ENCODE data around the gene RAC3.

Gene RAC3

DNA sequence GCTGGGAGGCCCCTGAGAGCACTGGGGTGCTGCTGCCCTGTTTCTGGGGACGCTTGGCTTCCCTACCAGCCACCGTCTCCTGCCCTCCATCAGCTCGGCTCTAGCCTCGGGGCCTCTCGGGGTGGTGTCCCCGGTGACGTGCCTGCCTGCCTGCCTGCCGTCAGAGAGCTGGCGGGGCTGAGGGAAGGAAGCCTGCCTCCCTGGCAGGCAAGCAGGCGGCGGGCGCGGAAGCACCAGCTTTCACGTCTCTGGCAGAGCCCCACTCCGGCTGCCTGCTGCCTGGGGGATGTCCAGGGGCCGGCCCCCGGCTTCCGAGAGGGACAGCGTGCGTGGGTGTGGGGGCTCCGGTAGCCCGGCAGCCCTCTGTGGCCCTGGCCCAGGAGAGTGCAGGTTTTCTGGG lies 18.1 kb upstream of the RAC3 start:
- DNase-seq, result no peak

DNA sequence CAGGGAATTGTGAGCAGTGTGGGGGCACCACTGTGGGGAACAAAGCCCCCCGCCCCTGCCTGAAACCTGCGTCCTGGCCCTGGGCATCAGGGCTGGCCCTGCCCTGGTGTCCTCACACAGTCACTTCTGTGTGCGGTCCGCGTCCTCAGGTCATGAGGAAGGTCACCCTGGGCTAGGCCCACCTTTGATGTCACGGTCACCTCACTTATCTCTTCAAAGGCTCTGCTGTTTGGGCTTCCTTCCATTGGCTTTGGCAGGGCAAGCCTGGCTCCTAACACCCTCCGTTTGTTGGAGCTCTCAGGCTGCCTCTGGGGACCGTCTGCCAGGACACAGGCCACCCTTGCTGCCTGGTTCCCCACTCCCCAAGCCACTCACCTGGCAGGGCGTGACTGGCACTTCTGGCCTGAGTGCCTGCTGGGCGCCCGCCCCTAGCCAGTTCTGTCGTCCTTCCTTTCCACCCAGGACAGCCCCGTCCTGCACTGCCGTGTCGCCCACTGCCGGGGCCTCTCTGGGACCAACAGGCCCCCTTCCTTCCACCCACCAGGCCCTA lies 17.6 kb upstream of the RAC3 start:
- no peak for DNase-seq

DNA sequence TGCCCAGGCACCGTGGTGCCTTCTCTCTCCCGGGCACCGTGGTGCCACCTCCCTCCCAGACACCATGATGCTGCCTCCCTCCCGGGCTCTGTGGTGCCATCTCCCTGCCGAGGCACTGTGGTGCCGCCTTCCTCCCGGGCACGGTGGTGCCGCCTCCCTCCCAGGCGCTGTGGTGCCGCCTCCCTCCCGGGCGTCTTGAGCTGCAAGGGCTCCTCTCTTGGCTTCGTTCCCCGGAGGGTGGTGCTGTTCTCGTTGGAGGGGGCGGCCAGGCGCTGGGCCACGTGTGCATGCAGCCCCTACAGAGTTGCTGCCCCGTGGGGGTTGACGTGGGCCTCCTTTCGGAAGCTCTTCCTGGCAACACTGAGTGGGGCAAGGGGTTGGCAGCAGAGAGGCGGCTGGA lies 17.0 kb upstream of the RAC3 start:
- no peak for DNase-seq

DNA sequence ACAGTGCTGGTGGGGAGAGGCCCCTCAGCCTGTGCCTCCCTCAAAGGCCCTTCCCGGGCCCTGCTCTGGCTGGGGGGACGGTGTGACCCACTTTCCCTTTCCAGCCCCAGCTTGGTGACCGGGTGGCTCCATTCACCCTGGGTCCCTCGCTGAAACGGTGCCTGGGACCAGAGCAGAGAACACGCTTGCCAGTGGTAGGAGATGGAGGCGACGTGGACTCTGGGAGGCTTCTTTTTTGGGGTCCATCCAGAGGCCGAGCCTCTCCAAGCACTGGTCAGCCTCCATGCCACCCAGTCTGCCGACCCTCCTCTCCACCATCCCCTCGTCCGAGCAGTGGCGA lies 16.5 kb upstream of the RAC3 start:
- DNase-seq, result no peak

DNA sequence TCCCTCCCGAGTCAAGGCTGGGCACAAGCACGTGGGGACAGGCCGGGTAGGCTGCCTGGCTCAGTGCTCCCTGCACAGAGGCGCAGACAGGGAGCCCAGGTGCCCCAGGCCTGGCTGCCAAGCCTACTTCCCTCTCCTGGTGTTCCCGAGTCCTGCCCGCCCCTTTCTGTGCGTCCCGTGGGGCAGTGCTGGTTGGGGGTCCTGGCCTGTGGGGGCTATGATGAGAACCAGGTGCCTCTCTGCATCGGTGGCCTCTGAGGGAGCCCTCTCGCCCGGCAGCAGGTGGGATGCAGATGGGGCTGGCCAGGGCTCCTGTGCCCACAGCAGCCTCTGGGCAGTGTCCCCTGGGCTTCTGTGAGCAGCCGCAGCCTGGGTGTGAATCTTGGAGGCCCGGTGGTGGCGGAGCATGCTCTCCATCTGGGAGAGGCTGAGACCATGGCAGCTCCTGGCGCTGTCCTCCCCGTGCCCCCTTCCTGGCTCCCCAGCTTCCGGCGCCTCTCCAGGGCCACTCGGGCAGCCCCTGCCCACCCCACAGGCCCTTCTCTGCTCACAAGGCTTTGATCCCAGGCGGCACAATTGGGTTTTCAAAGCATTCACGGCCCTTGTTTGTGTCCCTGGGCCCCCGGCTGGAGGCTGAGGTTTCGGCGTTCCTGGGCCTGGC lies 16.0 kb upstream of the RAC3 start:
- DNase-seq, result no peak

DNA sequence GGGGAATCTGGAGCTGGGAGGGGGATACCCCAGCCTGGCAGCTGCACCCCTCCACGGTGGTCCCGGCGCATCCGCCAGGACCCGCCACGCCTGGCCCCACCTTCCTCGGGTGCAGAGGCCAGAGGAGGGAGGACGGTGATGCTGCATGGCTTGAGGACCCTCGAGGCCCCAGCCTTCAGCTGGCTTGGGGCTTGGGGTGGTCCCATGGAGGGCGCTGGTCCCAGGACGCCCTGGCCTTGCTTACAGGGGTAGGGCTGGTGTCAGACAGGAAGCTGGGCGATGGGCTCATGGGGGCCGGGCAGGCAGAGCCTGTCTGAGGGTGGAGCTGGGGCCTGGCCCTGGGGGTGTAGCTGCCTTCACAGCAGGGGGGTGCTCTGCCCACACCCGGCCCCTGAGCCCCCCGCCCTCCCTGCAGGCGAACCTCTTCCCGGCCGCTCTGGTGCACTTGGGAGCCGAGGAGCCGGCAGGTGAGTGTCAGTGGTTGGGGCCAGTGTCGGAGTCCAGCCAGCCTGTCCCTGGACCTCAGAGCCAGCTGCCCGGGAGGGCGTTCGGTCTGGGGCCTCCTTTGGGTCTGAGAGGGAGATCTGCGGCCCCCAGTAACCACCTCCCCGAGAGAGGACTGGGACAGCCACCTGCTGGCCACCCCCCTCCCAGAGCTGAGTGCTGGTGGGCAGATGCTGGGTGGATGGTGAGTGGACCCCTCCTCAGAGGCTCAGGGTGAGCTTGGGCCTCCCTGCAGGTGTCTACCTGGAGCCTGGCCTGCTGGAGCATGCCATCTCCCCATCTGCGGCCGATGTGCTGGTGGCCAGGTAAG lies 15.2 kb upstream of the RAC3 start:
- DNase-seq, result no peak

DNA sequence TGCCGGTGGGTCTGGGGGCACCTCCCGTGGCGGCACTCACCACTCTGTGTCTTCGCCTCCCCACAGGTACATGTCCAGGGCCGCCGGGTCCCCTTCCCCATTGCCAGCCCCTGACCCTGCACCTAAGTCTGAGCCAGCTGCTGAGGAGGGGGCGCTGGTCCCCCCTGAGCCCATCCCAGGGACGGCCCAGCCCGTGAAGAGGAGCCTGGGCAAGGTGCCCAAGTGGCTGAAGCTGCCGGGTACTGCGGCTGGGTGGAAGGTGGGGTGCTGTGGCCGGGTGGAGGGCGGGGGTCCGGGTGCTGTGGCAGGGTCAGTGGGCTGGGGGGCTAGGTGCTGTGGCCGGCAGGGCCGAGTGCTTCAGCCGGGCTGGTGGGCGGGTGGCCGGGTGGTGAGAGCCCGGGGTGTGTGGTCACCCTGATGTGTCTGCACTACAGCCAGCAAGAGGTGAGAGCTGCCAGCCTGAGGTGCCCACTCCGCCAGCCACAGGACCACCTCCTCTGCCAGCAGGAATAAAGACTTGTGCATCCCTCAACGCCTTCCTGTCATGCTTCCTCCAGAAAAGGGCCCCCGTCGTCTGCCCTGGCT lies 14.5 kb upstream of the RAC3 start:
- no peak for DNase-seq

DNA sequence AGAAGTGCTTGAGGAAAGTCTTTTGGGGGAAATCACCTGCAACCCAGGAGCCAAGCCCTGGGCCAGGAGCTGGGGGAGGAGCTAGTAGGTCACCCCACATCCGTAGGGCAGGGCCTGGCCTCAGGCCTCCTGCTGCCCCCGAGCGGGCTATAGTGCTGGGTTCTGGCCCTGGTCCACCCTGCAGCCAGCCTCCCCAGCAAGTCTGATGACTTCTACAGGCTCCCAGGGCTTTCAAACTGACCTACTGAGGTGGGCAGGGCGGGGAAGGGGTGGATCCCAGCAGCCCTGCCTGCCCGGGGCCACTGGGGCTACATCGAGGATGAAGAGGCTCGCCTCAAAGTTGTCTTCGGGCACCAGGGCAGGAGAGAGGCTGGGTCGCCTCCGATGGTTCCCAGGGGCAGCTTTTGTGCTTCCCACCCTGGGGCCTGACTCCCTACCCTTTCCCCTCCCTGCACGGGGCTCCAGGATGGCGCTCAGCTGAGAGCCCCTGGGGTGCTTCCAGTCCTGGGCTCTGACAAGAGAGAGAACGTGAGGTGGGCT lies 13.8 kb upstream of the RAC3 start:
- DNase-seq, result no peak

DNA sequence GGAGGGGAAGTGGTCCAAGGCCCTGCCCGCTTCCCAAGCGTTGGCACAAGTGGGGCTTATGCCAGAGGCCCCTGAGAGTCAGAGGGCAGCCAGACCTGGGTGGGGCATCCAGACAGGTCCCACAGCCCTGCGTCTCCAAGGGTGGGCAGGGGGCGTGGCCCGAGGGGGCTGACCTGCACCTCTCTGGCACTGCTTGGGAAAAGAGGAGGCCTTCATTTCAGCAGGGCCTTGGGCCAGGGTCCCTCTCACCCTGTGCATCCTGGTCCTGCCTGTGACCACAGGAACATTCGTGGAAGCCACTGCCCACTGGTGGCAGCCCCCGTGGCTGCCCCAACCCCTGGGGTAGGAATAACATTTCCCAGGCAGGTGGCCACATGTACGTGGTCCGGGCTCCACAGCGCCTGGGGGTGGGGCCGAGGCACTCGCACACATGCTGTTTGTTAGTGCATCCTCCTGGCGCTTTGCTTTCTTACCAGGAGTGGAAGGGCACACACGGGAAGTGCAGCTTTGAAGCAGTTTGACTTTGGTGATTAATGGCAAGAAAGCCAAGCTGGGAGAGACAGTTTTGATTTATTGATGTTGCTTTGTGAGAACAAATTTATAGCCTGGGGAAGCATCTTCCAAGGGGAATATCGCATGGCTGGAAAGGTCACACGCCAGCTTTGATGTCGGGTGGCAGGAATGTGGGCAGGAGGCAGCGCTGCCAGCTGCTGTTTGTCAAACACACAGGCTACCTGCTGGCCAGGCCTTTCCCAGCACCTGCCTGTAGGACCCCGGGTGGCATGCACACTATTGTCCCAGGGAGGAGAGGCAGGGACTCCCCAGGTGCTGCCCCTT lies 13.1 kb upstream of the RAC3 start:
- DNase-seq, result no peak

DNA sequence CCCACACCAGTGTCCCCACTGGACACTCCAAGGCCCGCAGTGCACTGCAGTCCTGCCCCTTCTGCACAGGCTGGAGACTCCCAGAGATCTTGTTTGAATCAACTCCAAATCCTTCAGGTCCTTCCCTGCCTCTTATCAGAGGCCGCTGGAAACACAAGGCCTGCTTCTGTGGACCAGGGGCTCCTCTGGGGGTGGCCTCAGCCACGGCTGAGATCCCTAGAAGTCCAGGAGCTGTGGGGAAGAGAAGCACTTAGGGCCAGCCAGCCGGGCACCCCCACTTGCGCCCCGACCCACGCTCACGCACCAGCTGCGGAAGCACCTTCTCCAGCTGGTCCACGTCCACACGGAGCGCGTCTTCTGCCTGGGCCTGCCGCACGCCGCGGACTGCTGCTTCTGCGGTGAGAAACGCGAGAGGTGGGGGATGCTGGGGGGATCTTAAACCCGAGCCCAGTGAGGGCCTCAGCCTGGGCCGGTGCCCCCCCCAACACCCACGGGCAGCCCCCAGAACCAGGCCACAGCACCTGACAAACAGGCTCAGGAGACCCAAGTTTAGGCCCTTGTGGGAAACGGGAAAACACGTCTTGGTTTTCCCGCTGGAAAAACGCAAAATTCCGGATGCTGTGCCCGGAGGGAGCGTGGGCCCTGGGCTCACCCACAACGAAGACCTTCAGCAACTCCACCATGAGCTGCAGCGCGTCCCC lies 12.3 kb upstream of the RAC3 start:
- no peak for DNase-seq

DNA sequence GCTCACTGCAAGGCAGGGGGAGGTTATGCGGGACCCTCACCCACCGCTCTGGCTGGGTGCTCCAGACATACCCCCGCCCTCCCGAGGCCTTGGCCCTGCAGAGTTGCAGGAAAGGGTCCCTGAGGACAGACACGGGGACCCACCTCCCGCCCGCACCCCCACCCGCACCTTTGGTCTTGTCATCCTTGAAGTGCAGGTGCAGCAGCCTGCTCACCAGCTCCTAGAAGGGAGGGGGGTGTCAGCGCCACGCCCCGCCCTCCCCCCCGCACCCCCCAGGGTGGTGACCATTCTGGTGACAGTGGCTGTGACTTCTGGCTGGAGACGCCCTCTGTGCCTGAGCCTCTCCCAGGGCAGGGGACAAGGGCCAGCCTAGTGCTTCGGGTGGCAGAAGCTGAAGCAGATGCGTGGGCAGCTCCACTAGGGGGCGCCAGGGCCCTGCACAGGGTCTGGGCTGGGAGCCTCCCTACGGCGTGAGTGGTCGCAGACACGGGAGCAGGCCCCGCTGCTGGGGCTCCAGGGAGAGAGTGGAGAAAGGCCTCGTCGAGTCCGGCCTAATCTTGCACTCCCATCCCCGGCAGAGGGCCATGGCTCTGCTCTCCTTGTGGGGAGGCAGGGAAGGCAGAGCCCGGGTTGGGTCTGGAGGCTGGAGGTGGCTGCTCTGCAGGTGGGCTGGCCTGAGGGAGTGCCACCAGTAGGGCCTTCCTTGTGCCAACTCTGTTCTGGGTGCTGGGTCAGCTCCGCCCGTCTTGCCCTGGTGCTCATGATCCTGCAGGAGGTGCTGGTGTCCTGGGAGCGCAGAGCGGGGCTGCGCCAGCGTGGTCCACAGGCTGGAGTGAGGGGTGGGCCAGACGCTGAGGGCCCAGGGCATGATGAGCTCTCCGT lies 11.5 kb upstream of the RAC3 start:
- DNase-seq, result peak in 5 of 6 experiments; percentile 30 to 59 (median 45)

DNA sequence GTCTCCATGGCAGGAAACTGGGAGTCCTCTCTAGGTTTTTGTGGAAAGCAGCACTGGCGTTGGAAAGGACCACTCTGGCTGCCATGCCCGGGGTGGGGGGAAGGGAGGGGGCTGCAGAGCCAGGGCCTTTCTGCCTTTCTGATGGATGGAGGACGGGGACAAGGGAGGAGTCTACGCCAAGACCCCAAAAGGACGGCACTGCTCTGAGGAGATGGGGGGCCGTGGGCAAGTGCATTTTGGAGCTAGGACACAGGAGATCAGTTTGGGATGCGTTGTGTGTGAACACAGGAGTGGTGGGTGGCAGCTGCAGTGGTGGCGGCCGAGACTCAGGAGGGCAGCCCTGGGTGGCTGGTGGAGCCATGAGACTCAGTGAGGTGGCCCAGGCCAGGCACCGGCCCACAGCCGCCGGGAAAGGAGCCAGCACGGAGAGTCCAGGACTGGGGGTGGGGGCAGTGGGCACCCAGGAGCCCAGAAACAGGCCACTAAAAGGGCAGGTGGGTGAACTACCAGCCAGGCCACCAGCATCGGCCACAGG lies 10.8 kb upstream of the RAC3 start:
- DNase-seq, result no peak

DNA sequence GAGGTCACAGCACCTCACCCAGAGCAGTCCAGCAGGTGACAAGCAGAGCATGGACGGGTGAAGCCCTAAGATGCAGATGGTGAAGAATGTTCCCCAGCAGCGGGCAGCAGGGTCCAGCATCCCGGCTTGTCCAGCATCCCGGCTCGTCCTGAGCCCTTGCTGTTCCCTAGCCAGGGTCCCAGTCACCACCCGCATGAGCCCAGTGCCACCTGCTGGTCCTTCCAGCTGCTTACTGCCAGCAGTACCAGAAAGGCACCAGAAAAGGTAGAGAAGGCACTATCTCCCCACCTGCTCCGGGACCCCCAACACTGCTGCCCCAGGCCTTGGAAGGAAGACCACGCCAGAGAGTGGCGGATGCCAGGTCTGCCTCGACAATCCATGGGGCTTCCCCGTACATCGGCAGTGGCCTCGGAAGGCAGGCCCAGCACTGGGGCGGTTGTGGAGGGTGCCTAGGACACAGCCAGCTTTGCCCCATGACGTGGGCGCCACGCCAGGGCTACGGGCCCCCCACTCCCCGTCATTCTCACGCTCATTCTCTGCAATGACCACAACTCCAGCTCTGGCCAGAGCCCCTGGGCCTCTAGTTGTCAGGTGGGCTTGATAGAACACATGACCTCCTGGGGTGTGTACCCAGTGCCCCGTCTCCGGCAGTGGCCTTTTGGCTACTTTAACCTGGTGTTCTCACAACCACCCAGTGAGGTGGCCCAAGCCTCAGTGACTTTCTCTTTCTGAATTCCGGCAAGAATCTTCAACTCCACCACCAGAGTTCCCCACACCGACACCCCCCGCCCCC lies 10.2 kb upstream of the RAC3 start:
- peak; percentile 22 to 63 (median 44) for DNase-seq

DNA sequence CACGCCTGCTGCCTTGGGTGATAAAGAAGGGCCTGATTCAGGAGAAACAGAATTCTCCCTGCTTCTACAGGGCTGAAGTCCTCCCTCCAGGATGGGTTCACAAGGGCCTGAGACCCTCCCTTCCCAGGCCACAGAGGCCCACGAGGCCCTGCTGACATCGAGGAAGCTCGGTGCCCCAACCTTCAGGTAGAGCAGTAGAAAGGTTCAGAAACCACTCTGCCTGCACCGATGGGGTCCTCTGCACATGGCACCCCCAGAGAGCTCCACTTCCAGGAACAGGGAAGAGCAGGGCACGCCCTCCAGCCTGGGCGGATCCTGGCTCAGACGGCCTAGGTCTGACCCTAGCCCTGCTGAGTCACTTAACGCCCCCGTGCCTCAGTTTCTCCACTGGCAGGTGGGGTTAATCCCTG lies 9.6 kb upstream of the RAC3 start:
- DNase-seq, result peak in 1 of 6 experiments; percentile 42

DNA sequence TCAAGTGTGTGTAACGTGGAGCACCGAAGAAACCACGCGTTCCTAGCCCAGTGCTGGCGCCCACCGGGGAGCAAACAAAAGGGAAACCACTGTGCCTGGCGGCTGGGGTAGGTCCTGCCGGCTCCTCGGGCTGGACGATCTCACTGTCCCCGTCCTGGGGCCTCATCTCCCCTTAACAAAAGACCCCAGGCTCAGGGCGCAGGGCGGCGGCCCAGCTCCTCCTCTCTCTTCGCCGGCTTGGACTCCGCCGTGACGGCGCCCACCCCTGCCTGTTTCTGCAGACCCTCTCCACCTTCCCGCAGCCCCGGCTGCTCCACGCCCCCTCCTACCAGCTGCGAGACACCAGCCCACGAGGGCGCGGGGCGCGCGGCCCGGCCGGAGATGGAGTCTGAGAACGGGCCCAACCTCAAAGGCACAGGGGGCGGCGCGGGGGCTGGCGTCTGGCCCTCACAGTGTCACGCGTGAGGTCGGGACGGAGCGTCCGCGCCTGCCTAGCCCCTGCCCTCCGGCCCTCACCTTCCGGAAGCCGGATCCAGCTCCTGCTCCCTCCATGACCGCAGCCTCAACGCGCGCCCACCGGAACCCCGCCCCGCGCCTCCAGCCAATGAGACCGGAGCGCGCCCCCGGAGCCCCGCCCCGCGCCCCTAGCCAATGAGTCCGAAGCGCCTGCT lies 9.0 kb upstream of the RAC3 start, which contains the start of gene CENPX:
Gene CENPX (minus strand): TSS at position 569 of the 671 bp plus-strand sequence. CDS start 17 bp downstream, at position 552.
- peak in 1 of 6 experiments; percentile 49 for DNase-seq

DNA sequence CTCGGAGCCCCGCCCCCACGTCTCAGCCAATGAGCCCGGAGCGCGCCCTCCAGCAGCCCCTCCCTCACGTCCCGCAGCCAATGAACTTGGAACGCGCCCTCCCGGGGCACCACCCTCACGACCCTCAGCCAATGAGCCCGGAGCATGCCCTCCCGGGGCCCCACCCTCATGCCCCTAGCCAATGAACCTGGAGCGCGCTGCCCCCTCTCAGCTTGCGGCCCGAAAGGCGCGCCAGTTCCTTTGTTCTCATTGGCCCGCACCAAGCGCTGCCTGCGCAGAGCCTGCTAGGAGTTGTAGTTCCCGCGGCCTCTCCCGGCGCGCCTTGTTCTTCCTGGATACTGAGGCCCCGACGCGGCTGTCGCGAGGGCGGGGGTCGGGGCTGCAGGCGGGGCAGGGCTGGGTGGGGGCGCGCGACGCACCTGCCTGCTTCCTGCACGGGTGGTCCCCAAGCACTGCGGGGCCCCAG lies 8.5 kb upstream of the RAC3 start, which contains the start of gene LRRC45:
Gene LRRC45 (plus strand): TSS at position 325 of the 466 bp plus-strand sequence. CDS start 339 bp downstream, outside the sequence.
- DNase-seq, result peak; percentile 98 to 100 (median 99)

DNA sequence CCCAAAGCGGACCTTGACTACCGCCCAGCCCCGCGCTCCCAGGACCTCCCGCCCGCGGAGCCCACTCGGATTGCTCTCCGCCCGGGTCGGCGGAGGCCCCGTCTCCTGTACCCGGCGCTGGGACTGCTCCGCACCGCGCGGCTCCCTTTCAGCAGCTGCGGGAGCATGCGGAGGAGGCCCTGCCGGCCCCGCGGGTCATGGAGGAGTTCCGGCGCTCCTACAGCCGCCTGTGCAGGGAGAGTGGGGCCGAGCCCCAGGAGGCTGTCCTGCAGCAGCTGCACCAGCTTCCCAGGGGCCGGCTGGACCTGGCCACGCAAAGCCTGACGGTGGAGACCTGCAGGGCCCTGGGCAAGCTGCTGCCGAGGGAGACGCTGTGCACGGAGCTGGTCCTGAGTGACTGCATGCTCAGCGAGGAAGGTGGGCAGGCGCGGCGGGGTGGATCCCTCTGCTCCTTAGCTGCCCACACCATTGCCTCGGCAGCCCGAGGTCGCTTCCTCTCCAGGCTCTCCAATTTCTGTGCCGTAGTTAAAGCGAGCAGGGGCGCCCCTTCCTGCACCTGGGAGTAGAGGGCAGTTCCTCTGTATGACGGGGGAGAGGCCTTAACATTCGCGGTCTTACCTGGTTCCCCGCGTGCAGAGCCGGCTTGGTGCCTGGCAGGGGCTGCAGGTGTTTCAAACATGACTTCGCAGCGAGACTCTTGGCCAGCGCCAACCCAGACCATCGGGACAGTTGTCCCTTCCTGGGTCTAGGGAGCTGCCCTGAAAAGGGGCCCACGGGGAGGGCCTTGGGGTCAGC lies 7.8 kb upstream of the RAC3 start:
- peak in 2 of 6 experiments; percentile 38 to 60 for DNase-seq

DNA sequence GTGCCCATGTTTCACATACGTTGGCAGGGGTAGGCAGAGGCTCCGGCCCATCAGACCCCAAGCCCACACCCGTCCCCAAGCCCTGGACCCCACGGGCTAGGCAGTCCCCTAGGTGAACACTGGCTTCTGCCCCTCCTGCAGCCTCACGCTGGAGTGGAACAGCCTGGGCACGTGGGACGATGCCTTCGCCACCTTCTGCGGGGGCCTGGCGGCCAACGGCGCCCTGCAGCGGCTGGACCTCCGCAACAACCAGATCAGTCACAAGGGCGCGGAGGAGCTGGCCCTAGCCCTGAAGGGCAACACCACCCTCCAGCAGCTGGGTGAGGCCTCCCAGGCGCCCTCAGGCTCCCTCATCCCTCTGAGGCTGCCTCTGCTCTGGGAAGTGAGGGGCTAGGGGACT lies 6.6 kb upstream of the RAC3 start:
- DNase-seq, result no peak

Measured in stimulated activated naive CD4-positive, alpha-beta T cell (primary cell).